HG02938 (cell line): ENCODE results near the gene FHOD3.

Experiments
- ATAC-seq: cut with Tn5 transposase; IDR thresholded peaks from one replicate; pipeline ENCODE4 v1.9.1; 2021; ENCODE audit warnings: mild to moderate bottlenecking, moderate library complexity; ENCODE audit not compliant: unreplicated experiment

The FHOD3 gene

GRCh38 chr18:36378205-36378604, 80.7 kb downstream of the FHOD3 start:
- no peak for ATAC-seq

- ATAC-seq = no peak
These were observed 82.0 kb downstream of the FHOD3 start for GRCh38 chr18:36379435-36379984.

- no peak for ATAC-seq
These were observed 82.8 kb downstream of the FHOD3 start for GRCh38 chr18:36380173-36380827.

DNA sequence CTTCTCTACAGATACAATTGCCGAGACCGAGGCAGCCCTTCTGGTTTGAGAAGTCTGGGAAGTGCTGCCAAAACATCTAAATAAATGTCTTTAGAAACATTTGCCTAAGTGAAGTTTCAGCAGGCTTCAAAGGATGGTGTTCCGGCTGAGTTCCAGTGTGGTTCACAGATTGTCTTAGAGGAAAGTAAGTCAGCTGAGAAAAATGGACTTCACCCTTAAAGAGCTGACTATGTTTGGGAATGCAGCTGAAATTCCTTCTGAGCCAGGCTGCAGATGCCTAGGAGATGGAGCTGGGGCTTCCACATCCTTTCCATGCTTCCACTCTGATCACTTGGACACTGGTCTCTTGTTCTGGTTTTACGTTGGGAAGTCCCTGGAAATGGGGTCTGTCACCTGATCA, 83.6 kb downstream of the FHOD3 start:
- ATAC-seq = no peak

- ATAC-seq = no peak
These were observed 85.3 kb downstream of the FHOD3 start for GRCh38 chr18:36382854-36383253.

DNA sequence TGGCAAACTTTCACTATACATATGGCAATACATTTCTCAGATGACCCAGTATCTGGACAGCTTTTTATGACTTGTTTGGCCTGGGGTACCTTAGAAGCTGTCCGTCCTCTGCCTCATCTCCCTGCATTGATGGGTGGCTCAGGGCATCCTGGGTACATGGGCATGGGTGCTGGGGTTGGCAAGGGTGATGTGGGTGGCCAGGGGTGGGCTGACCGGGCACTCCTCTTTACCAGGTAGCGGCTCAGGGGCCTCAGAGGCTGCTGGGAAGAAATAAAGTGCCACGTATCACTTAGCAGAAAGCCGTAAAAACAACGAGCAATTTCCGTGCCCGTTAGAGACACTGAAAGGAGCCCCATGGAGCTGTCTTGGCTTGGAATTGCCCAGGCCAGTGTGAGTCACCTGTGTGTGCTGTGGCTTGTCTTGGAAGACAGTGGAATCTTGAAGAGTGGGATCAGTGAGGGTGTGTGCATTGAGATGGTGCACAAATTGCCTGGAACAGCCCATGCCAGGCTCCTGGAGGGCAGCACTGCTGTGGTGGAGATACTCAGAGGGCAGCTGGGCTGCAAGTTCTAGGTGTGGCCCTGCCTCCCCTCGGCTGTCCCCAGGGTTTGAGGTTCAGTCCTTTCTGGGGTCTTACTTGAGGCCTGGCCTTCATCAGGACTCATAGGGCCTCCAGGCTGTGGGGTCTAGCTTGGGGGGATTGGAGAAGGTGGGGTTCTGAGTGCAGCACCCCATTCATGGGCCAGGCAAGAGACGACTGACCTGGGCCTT, 88.8 kb downstream of the FHOD3 start:
- ATAC-seq = no peak

DNA sequence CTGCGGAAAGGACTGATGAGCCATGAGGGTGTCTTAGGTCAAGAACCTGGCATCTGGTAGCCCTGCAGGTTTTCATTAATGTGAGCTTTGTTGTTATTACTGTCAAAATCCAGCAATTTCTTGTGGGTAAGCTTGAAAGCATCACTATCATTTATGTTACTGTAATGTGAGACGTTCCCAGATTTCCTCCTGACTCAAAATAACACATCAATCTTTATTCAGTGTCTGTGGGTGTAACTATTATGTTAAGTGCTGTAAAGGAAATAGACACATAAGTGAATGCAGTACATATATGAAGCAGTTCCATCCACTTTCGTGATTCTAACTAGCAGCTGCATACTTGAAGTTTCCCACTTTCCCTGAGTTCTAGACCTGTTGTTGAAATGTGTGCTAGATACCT, 89.8 kb downstream of the FHOD3 start:
- ATAC-seq = no peak

GRCh38 chr18:36388310-36388709, 90.8 kb downstream of the FHOD3 start:
- no peak for ATAC-seq

DNA sequence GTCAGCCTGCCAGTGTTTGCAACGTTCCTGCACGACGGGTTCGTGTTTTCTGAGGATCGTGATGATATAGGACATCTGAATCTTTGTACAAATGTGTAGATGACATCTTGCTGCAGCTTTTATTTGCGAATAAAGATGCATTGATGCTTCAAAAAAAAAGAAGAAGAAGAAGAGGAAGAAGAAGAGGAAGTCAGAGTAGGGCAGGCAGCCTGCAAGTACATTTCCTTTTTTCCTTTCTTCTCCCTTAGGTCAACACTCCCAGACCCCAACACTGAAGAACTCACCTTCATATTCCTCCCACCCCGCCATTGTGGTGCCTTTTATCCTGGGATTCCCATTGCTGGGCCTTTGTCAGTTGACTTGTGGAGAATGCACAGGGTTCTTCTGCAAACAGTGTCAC, 91.5 kb downstream of the FHOD3 start:
- ATAC-seq = no peak

DNA sequence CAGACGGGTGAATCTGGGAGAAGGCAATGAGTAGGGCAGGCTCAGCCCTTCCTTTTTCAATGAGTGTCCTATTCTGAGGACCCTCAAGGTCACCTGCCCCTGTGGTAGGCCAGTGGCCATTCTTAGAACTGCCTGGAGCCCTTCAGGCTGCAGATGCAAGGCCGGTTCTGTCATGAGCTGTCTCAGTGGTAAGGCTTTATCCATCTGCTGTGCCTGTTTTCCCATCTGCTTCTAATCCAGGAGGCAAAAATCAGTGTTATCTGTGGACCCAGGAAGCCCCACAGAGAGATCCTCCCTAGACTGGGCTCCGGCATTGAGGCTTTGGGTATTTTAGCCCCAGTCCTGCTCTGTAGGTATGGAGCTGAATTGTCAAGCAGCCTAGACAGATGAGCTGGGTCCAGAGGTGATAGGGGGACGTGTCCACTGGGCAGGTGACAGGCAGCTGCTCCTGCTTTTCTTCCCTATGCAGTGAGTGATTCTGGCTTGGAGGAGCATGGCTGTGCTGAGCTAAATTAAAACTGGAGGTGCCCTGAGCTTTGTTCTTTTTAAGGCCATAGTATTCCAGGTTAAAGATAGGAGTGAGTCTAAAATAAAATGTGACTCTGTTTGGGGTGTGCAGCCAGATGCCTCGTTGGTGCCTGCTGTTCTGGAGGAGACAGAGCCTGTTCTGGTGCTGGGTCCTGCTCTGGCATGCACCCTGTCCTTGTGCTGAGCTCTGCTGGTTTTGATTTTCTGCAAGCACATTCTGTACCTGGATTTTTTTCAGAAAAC, 92.5 kb downstream of the FHOD3 start:
- no peak for ATAC-seq

- ATAC-seq = no peak
These were observed 94.1 kb downstream of the FHOD3 start for GRCh38 chr18:36391426-36392145.

DNA sequence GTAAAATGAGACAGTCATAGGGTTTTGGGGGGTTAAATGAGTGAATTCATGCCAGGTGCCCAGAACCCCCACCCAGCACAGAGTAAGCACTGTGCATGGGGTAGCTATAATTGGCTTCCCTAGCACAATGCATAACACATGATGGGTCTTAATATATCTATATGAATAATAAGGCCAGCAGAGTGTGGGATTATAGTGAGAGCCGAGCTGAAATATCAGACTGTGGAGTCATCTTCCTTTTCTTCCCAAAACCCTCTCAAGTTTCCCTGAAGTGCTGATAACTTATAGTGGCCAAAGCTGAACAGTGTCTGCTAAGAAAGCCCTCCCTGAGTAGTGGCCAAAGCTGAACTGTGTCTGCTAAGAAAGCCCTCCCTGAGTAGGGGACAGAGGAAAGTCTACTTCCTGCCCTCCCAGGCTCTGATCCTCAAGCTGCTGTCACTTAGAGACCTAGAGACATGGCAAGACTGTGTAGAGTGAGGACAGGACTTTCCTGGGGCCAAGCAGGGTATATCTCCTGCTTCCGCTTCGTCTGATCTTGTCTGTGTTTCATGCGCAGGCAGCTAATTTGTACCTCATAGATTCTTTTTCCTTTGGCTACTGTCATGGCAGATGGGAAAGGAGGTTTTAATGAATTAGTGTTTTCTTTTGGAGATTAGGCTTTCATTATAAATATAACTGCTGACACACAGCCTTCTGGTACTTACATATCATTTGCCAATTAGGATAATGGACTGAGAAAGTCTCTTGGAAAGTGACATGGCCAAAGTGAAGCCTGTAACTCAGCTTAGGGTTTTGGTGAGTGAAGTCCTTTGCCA, 94.9 kb downstream of the FHOD3 start:
- ATAC-seq = no peak

GRCh38 chr18:36392979-36393287, 95.4 kb downstream of the FHOD3 start:
- ATAC-seq = no peak

- no peak for ATAC-seq
These were observed 97.0 kb downstream of the FHOD3 start for GRCh38 chr18:36394486-36394885.

- no peak for ATAC-seq
These were observed 98.7 kb downstream of the FHOD3 start for GRCh38 chr18:36396190-36396589.

- no peak for ATAC-seq
These were observed 99.5 kb downstream of the FHOD3 start for GRCh38 chr18:36397033-36397432.

- ATAC-seq = no peak
These were observed 100.9 kb downstream of the FHOD3 start for GRCh38 chr18:36398419-36398818.

DNA sequence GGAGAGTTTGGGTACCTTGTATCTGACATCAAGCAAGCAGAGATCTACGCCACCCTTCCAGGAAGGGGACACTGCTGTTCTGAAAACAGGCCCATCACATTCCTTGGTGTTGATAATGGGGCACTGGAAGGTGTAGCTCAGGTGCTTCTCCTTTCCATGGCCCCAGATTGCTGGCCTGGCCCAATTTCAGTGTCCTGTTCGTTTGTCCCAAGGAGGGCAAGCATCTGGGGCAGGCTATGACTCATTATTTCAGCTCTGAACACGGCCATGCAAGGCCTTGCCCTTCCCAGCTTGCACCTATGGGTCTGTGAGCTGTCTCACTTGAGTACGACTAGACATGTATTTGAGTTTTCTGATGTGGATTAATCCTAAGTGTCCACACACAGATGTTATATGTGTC, 101.5 kb downstream of the FHOD3 start:
- no peak for ATAC-seq

DNA sequence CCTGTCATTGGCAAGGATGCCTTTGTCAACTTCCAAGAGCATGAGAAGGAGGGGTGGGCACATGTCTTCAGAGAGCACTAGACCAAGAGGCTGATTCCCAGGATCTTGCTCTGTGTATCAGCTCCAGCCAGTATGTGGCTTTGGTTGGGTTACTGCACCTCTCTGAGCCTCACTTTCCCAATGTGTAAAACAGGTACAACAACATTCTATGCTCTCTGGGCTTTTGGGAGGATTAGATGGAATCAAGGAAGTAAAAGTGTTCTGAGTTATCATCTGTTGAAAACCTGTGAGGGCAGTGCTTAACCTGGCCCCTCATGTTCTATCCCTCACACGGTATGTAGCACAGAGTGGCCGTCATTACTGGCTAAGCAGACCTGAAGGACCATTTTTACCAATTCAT, 103.9 kb downstream of the FHOD3 start:
- no peak for ATAC-seq

DNA sequence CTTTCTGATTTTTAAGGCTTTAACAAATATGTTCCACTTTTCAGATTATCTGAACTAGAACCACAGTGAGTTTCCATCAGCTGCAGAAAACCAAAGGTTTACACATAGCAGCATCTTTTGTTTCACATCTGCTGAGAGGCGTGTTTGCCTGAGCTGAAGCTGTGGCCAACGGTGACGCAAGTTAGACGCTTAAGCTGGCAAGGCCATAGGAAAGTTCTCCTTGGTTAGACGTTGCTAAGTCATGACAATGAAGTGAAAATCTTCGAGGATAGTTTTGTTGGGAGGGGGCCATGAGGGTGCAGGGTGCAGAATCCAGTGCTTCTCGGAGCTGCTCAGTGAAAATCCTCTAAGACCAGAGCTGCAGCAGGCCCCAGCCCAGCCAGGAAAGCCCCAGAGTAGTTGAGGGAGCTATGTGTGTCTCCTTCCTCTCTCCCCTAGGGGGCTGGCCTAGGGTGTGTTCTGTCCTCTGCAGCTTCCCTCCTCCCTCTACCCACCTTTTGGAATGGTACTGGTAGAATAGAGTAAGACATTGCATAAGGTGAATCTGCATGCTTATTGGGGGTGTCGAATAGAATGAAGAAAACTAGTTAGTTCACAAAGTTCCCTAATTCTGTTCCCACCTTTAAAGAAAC, 105.4 kb downstream of the FHOD3 start:
- ATAC-seq = no peak
